WI38 (cell line): ENCODE data around the gene SPR.

Experiments used
- H3K4me3 ChIP-seq: 2 replicates; pipeline ENCODE4 v1.5.1; 2011; ENCODE audit warnings: low read depth, mild to moderate bottlenecking, control low read depth, low read length
- CTCF ChIP-seq: IDR thresholded peaks from 2 replicates; pipeline ENCODE4 v1.5.1; 2012; ENCODE audit warnings: low read depth, mild to moderate bottlenecking, control low read depth, low read length

Gene SPR

GRCh38 chr2:72911256-72911655 lies 24.0 kb downstream of the SPR start:
- H3K4me3 ChIP-seq, result no peak overlapping the region
- no peak for TF ChIP-seq CTCF

- no peak for TF ChIP-seq CTCF
Observed at GRCh38 chr2:72913486-72914205, 26.4 kb downstream of the SPR start.

GRCh38 chr2:72914206-72914559 lies 27.0 kb downstream of the SPR start:
- no peak overlapping the region for H3K4me3 ChIP-seq
- TF ChIP-seq CTCF, result no peak

More at GRCh38 chr2:72913486-72914205, 26.4 kb downstream of the SPR start:
- no peak overlapping the region for H3K4me3 ChIP-seq

- H3K4me3 ChIP-seq, result no peak overlapping the region
- no peak for TF ChIP-seq CTCF
Observed at GRCh38 chr2:72914589-72915319, 27.5 kb downstream of the SPR start.

- no peak for TF ChIP-seq CTCF
- H3K4me3 ChIP-seq, result no peak overlapping the region
Observed at GRCh38 chr2:72915320-72915906, 28.2 kb downstream of the SPR start.

- TF ChIP-seq CTCF, result no peak
- no peak overlapping the region for H3K4me3 ChIP-seq
Observed at GRCh38 chr2:72915907-72916742, 28.9 kb downstream of the SPR start.
